ENCODE measurements around the gene NHLRC1. TPM values are rescaled to one million over a fixed set of nuclear protein-coding genes. Genes with fewer than 3 reads are reported as not detected.

NHLRC1 gene
- total RNA-seq, 2 donors from 2014 or later: 0.29 to 0.88 TPM

- H3K9me3 ChIP-seq (ENCODE audit: control insufficient read depth, low read length): no peaks in the 10 kb centered on the region
- 88 to 95% methylated on average over 7 to 11 of the region's 11 CpGs for WGBS, 2 experiments (ENCODE audit: insufficient coverage in 1 of 2, insufficient read length in 1 of 2)
- no peak overlapping the region for H3K9ac ChIP-seq (ENCODE audit: extremely low read depth, low read length, poor library complexity, severe bottlenecking)
- no peaks in the 10 kb centered on the region for H3K9me3 Mint-ChIP-seq
- no peak overlapping the region for H3K4me3 ChIP-seq (ENCODE audit: low read length)
- no peak overlapping the region for H3K4me3 Mint-ChIP-seq
- H3K4me1 Mint-ChIP-seq: no peaks in the 10 kb centered on the region
- no peaks in the 10 kb centered on the region for H3K27me3 Mint-ChIP-seq (ENCODE audit: insufficient read depth)
- H3K27me3 ChIP-seq (ENCODE audit: control insufficient read depth, insufficient read depth, low read length, poor library complexity, severe bottlenecking): no peaks in the 10 kb centered on the region
- no peak overlapping the region for H3K27ac Mint-ChIP-seq
- no peaks in the 10 kb centered on the region for H3K4me1 ChIP-seq (ENCODE audit: control insufficient read depth, insufficient read depth, low read length)
- no peak for DNase-seq
- no peak overlapping the region for H3K27ac ChIP-seq (ENCODE audit: low read depth, low read length)
- no peaks in the 10 kb centered on the region for H3K36me3 ChIP-seq (ENCODE audit: control insufficient read depth, insufficient read depth, low read length)
- TF ChIP-seq CTCF (conservative IDR thresholded peaks at IDR 0.05): no peak
- no peaks in the 10 kb centered on the region for H3K36me3 Mint-ChIP-seq (ENCODE audit: low read depth)
These were observed 41.3 kb downstream of the NHLRC1 start for GRCh38 chr6:18081025-18081668.

GRCh38 chr6:18080544-18080943 lies 41.9 kb downstream of the NHLRC1 start:
- no peak overlapping the region for H3K27ac ChIP-seq (ENCODE audit: low read depth, low read length)
- Mint-ChIP-seq H3K4me1 (no peaks in the 10 kb centered on the region), H3K9me3 (peaks cover 3% of the 10 kb centered on the region), H3K27ac (no peak overlapping the region), H3K36me3 (ENCODE audit: low read depth) (no peaks in the 10 kb centered on the region), H3K4me3 (no peak overlapping the region), H3K27me3 (ENCODE audit: insufficient read depth) (no peaks in the 10 kb centered on the region)
- WGBS, 2 experiments (ENCODE audit: insufficient coverage in 1 of 2, insufficient read length in 1 of 2): 87 to 92% methylated on average over 3 to 4 of the region's 4 CpGs
- H3K27me3 ChIP-seq (ENCODE audit: control insufficient read depth, insufficient read depth, low read length, poor library complexity, severe bottlenecking): no peaks in the 10 kb centered on the region
- no peaks in the 10 kb centered on the region for H3K4me1 ChIP-seq (ENCODE audit: control insufficient read depth, insufficient read depth, low read length)
- H3K36me3 ChIP-seq (ENCODE audit: control insufficient read depth, insufficient read depth, low read length): no peaks in the 10 kb centered on the region
- TF ChIP-seq CTCF (conservative IDR thresholded peaks at IDR 0.05): no peak
- H3K4me3 ChIP-seq (ENCODE audit: low read length): no peak overlapping the region
- peaks cover 1% of the 10 kb centered on the region for H3K9me3 ChIP-seq (ENCODE audit: control insufficient read depth, low read length)
- DNase-seq: no peak
- H3K9ac ChIP-seq (ENCODE audit: extremely low read depth, low read length, poor library complexity, severe bottlenecking): no peak overlapping the region

GRCh38 chr6:18078866-18079265 lies 43.6 kb downstream of the NHLRC1 start:
- DNase-seq: no peak
- H3K4me3 Mint-ChIP-seq: no peak overlapping the region
- no peak for TF ChIP-seq CTCF (conservative IDR thresholded peaks at IDR 0.05)

More at GRCh38 chr6:18078866-18079265, 43.6 kb downstream of the NHLRC1 start:
- H3K4me1 ChIP-seq (ENCODE audit: control insufficient read depth, insufficient read depth, low read length): no peaks in the 10 kb centered on the region
- 92 to 97% methylated on average over 3 of the region's 3 CpGs for WGBS, 2 experiments (ENCODE audit: insufficient coverage in 1 of 2, insufficient read length in 1 of 2)
- H3K36me3 Mint-ChIP-seq (ENCODE audit: low read depth): no peaks in the 10 kb centered on the region
- no peaks in the 10 kb centered on the region for H3K27me3 ChIP-seq (ENCODE audit: control insufficient read depth, insufficient read depth, low read length, poor library complexity, severe bottlenecking)
- H3K4me3 ChIP-seq (ENCODE audit: low read length): no peak overlapping the region
- peaks cover 7% of the 10 kb centered on the region for H3K9me3 ChIP-seq (ENCODE audit: control insufficient read depth, low read length)
- no peak overlapping the region for H3K9ac ChIP-seq (ENCODE audit: extremely low read depth, low read length, poor library complexity, severe bottlenecking)
- H3K27me3 Mint-ChIP-seq (ENCODE audit: insufficient read depth): no peaks in the 10 kb centered on the region
- H3K9me3 Mint-ChIP-seq: peaks cover 19% of the 10 kb centered on the region
- no peaks in the 10 kb centered on the region for H3K4me1 Mint-ChIP-seq
- no peak overlapping the region for H3K27ac ChIP-seq (ENCODE audit: low read depth, low read length)
- H3K36me3 ChIP-seq (ENCODE audit: control insufficient read depth, insufficient read depth, low read length): no peaks in the 10 kb centered on the region
- H3K27ac Mint-ChIP-seq: no peak overlapping the region

Measured in endodermal cell (in vitro differentiated cells).